HFFc6 (cell line): Measurements from ENCODE around the gene EXOSC5. TPM values are rescaled to one million over a fixed set of nuclear protein-coding genes. Genes with fewer than 3 reads are reported as not detected.

Source experiments
- DNase-seq: peaks from one replicate; pipeline ENCODE4 v3.0.0-alpha.2; 2018
- H3K27ac Mint-ChIP-seq: 2 replicates; pipeline ENCODE4 v1.8.0; 2020; ENCODE audit warnings: mild to moderate bottlenecking, mixed read lengths
- H3K27me3 Mint-ChIP-seq: 2 replicates; pipeline ENCODE4 v1.8.0; 2021; ENCODE audit warnings: mild to moderate bottlenecking, moderate library complexity, mixed read lengths; ENCODE audit not compliant: insufficient read depth
- H3K36me3 Mint-ChIP-seq: 2 replicates; pipeline ENCODE4 v1.8.0; 2021; ENCODE audit warnings: low read depth, mixed read lengths
- H3K4me1 Mint-ChIP-seq: 2 replicates; pipeline ENCODE4 v1.8.0; 2020; ENCODE audit warnings: low read depth, mixed read lengths
- H3K4me3 Mint-ChIP-seq: 2 replicates; pipeline ENCODE4 v1.8.0; 2020; ENCODE audit warnings: mild to moderate bottlenecking, moderate library complexity, mixed read lengths
- H3K9me3 Mint-ChIP-seq: 2 replicates; pipeline ENCODE4 v1.8.0; 2020; ENCODE audit warnings: mild to moderate bottlenecking, mixed read lengths
- CTCF ChIP-seq: fragments of 200-600 bp; sonication (generic); IDR thresholded peaks from 2 replicates; pipeline ENCODE4 v1.5.0; 2021; ENCODE audit warnings: antibody characterized with exemption, mild to moderate bottlenecking
- total RNA-seq, 6 experiments: library from RNA; stranded (reverse); fragmentation: NEBNext Ultra II Directional; extraction: Animal tissue kit (Norgen Biotek cat#: 25700); gene quantifications; 2 replicates in 1 of 6; 3 replicates in 5 of 6; pipeline ENCODE4 v1.2.3, GENCODE V29; 2021

Gene EXOSC5
- total RNA-seq, 6 experiments from 2014 or later, result 16.5 to 23.5 (median 18.1) TPM

DNA sequence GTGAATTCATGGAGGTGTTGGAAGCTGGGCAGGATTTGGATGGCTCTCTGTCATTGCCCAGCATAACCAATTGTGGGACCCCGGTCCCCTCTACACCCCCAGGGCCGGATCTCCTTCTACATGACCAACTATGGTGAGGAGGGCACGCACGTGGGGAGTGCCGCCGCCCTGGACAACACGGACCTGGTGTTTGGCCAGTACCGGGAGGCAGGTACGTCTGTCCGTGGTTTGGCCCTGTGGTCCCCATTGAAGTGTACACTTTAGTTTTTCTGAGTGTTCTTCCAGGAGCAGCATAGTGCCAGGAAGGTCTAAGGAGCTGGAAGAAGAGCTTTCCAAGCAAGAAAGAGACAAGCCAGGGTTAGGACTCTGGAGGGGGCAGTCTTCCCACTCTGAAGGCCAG, 16.8 kb upstream of the EXOSC5 start:
- TF ChIP-seq CTCF, result no peak
- Mint-ChIP-seq H3K27ac (no peak overlapping the region), H3K9me3 (no peaks in the 10 kb centered on the region), H3K27me3 (peaks cover 3% of the 10 kb centered on the region), H3K4me3 (no peak overlapping the region), H3K4me1 (peaks cover 7% of the 10 kb centered on the region), H3K36me3 (peaks cover 14% of the 10 kb centered on the region)
- DNase-seq, result no peak

- no peak for TF ChIP-seq CTCF
- no peak overlapping the region for H3K4me3 Mint-ChIP-seq
- no peaks in the 10 kb centered on the region for H3K9me3 Mint-ChIP-seq
- H3K4me1 Mint-ChIP-seq, result peaks cover 8% of the 10 kb centered on the region
- peaks cover 2% of the 10 kb centered on the region; the same call in 1 of the 2 replicates for H3K27me3 Mint-ChIP-seq
- no peak for DNase-seq
- no peak overlapping the region for H3K27ac Mint-ChIP-seq
- H3K36me3 Mint-ChIP-seq, result peaks cover 13% of the 10 kb centered on the region; the same call in 1 of the 2 replicates
Measured at GRCh38 chr19:41412953-41413352, 15.8 kb upstream of the EXOSC5 start.

DNA sequence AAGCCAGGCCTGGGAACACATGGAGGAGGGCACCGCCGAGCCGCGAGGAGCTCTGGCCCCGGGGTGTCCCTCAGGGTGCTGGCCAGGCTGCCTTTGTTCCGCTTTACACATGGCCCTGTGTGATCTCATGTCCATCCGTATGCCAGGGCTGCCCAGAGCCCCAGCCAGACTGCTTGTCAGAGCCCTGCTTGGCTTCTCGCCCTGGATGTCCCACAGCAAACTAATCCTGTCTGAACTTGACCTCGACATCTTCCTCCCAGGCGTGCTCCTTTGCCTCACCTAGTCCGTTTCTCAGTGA, 14.8 kb upstream of the EXOSC5 start:
- Mint-ChIP-seq H3K4me3 (no peak overlapping the region), H3K36me3 (peaks cover 13% of the 10 kb centered on the region; the same call in 1 of the 2 replicates), H3K9me3 (no peaks in the 10 kb centered on the region), H3K27ac (no peak overlapping the region), H3K27me3 (peaks cover 2% of the 10 kb centered on the region; the same call in 1 of the 2 replicates), H3K4me1 (peaks cover 8% of the 10 kb centered on the region)
- TF ChIP-seq CTCF, result no peak
- no peak for DNase-seq

DNA sequence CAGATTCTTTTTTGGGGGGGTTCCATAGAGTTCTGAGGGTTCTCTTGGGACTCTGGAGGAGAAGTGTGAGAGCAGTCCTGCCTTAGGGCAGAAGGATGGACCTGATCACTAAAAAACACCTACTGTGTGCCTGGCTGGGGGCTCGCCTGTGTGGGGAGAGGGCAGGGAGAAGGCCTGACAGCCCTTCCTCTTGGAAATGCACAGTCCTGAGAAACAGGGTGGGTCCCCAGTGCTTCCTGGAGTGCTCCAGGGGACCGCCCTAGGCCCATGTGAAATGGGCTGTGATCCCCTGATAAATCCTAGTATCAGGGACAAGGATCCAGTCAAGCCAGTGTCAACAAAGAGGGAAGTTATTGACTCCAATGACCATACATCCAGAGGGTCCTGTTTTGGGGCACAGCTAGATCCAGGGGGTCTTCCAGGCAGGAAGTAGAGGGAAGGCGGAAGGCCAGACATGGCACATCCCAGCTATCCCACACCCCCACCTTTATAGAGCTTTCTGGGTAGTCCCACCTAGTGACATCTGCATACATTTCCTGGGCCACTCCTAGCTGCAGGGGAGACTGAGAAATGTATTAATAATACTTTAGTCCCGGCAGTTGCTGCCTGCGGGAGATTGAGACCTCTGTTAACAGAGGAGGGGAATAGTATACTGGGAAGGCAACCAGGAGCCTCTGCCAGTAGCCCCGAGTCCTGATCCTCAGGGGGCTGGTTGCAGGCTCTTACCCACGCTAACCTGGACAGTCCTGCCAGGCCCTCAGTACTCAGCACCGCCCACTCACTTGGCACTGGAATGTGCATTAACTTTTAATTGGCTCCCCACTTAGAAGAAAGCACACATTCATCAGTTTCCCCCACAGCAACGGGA, 14.2 kb upstream of the EXOSC5 start:
- no peak for TF ChIP-seq CTCF
- Mint-ChIP-seq H3K27ac (no peak overlapping the region), H3K4me3 (no peak overlapping the region), H3K9me3 (no peaks in the 10 kb centered on the region), H3K27me3 (peaks cover 2% of the 10 kb centered on the region; the same call in 1 of the 2 replicates), H3K4me1 (peaks cover 8% of the 10 kb centered on the region), H3K36me3 (peaks cover 13% of the 10 kb centered on the region; the same call in 1 of the 2 replicates)
- no peak for DNase-seq

GRCh38 chr19:41410336-41411054, 13.3 kb upstream of the EXOSC5 start:
- TF ChIP-seq CTCF, result no peak
- Mint-ChIP-seq H3K4me3 (no peak overlapping the region), H3K27me3 (peaks cover 2% of the 10 kb centered on the region; the same call in 1 of the 2 replicates), H3K9me3 (no peaks in the 10 kb centered on the region), H3K36me3 (peaks cover 13% of the 10 kb centered on the region; the same call in 1 of the 2 replicates), H3K4me1 (peaks cover 8% of the 10 kb centered on the region), H3K27ac (peak overlapping the region; percentile 24; the same call in 1 of the 2 replicates)
- no peak for DNase-seq
